Prostate gland (tissue), 1 donor: ENCODE measurements around the gene FAM131A.

Experiments
- POLR2A ChIP-seq: fragments of 450-650 bp; IDR thresholded peaks from one replicate; pipeline ENCODE4 v1.6.1; 2016; ENCODE audit warnings: antibody characterized with exemption, mild to moderate bottlenecking
- POLR2AphosphoS5 ChIP-seq: sonication (generic); formaldehyde crosslinking; IDR thresholded peaks from one replicate; pipeline ENCODE4 v1.6.1; 2017; ENCODE audit warnings: antibody characterized with exemption

DNA sequence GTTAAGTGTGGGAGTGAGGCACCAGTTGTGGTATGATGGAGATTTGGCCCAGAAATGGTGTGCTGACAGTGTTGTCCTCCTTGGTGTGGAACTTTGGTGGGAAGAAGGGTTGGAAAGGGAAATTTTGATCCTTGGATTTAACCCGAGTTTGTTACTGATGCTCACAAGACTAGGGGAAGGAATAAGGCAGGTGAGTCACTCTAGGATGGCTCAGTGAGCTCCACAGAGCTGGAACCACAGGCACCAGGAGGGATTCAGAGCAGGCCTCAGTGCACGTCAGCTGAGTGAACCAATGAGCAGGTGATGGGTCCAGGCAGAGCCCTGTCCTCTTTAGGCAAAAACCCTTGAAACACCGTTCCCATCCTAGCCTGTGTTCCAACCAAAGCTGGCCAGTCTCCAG, 53.9 kb downstream of the FAM131A start:
- TF ChIP-seq POLR2A: no peak
- no peak for TF ChIP-seq POLR2AphosphoS5
